WTC11 (cell line): ENCODE measurements around the gene CXCL8.

Experiments
- CREM ChIP-seq: sonication (generic); formaldehyde crosslinking; IDR thresholded peaks from 2 replicates; pipeline ENCODE4 v1.8.1; 2022; ENCODE audit warnings: mild to moderate bottlenecking, missing genetic modification reagents, moderate library complexity
- CTCF ChIP-seq: fragments of 200-600 bp; IDR thresholded peaks from 2 replicates; pipeline ENCODE4 v1.8.0; 2022; ENCODE audit warnings: antibody characterized with exemption
- KAT7 ChIP-seq: sonication (generic); formaldehyde crosslinking; IDR thresholded peaks from 2 replicates; pipeline ENCODE4 v1.8.1; 2023; ENCODE audit warnings: missing genetic modification reagents, mild to moderate bottlenecking, borderline replicate concordance
- NR3C1 ChIP-seq: sonication (generic); formaldehyde crosslinking; conservative IDR thresholded peaks from 2 replicates; pipeline ENCODE4 v1.8.1; 2023; ENCODE audit warnings: low read depth, mild to moderate bottlenecking, missing genetic modification reagents
- ZNF423 ChIP-seq: fragments of 250-450 bp; sonication (Bioruptor Pico); IDR thresholded peaks from 2 replicates; pipeline ENCODE4 v2.1.2; 2022; ENCODE audit warnings: mild to moderate bottlenecking, moderate library complexity
- ZNF671 ChIP-seq: fragments of 250-450 bp; sonication (Bioruptor Pico); IDR thresholded peaks from 2 replicates; pipeline ENCODE4 v1.8.0; 2021; ENCODE audit warnings: mild to moderate bottlenecking
- TF ChIP-seq, protein P1 (sequence below): sonication (generic); formaldehyde crosslinking; IDR thresholded peaks from 2 replicates; pipeline ENCODE4 v1.8.0; 2023; ENCODE audit warnings: missing genetic modification reagents
- TF ChIP-seq, protein P2 (sequence below): sonication (generic); formaldehyde crosslinking; IDR thresholded peaks from 2 replicates; pipeline ENCODE4 v1.8.1; 2023; ENCODE audit warnings: mild to moderate bottlenecking, missing genetic modification reagents

DNA sequence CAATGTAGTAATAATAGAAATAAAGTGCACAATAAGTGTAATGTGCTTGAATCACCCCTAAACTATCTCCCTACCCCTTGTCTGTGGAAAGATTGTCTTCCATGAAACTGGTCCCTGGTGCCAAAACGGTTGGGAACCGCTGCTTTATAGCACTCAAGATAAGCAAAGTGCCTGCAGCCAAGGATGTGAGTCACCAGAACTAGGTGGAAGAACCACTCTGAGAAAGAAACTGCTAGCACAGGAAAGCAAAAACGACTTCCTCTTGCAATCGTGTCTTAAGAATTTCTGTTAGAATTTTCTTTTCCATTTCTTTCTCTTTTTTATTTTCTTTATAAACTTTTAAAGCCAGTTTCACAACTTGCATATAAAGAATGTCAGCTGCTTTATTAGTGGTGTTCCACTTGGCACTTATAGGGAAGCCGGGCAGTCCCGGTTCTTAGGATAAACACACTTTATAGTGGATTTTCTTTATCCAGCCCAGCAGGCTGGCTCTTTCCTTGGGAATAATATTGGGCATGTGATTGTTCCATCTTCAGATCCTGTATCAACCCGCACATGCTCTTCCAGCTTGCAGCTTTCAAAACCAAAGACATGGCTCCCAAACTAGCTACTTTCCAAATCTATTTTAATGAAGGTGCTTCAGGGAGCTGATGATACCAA is 32.3 kb upstream of the CXCL8 start:
- TF ChIP-seq, protein P1, sequence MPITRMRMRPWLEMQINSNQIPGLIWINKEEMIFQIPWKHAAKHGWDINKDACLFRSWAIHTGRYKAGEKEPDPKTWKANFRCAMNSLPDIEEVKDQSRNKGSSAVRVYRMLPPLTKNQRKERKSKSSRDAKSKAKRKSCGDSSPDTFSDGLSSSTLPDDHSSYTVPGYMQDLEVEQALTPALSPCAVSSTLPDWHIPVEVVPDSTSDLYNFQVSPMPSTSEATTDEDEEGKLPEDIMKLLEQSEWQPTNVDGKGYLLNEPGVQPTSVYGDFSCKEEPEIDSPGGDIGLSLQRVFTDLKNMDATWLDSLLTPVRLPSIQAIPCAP (CRISPR knock-in tag): no peak
- TF ChIP-seq, protein P2, sequence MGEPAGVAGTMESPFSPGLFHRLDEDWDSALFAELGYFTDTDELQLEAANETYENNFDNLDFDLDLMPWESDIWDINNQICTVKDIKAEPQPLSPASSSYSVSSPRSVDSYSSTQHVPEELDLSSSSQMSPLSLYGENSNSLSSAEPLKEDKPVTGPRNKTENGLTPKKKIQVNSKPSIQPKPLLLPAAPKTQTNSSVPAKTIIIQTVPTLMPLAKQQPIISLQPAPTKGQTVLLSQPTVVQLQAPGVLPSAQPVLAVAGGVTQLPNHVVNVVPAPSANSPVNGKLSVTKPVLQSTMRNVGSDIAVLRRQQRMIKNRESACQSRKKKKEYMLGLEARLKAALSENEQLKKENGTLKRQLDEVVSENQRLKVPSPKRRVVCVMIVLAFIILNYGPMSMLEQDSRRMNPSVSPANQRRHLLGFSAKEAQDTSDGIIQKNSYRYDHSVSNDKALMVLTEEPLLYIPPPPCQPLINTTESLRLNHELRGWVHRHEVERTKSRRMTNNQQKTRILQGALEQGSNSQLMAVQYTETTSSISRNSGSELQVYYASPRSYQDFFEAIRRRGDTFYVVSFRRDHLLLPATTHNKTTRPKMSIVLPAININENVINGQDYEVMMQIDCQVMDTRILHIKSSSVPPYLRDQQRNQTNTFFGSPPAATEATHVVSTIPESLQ: no peak
- no peak for TF ChIP-seq CTCF
- TF ChIP-seq ZNF423 (CRISPR knock-in tag): no peak
- TF ChIP-seq ZNF671 (CRISPR knock-in tag): no peak
- no peak for TF ChIP-seq NR3C1
- no peak for TF ChIP-seq CREM
- no peak for TF ChIP-seq KAT7 (CRISPR knock-in tag)
